ENCODE data around the gene MAML2.

Gene MAML2

GRCh38 chr11:96329419-96329818, 13.6 kb downstream of the MAML2 start:
- Histone ChIP-seq H3K9me3 (ENCODE audit: insufficient read depth, low read length, severe bottlenecking) (no peaks in the 10 kb centered on the region), H4K20me1 (ENCODE audit: insufficient read depth, low read length) (no peaks in the 10 kb centered on the region), H3K27ac (ENCODE audit: low read length) (no peak overlapping the region), H3K9ac (ENCODE audit: low read depth, low read length) (no peak overlapping the region), H2AFZ (ENCODE audit: low read depth, low read length) (no peak overlapping the region), H3K4me1 (ENCODE audit: insufficient read depth, low read length) (no peaks in the 10 kb centered on the region), H3K27me3 (ENCODE audit: insufficient read depth, low read length, poor library complexity) (no peaks in the 10 kb centered on the region), H3K4me2 (ENCODE audit: insufficient read depth, low read length) (no peak overlapping the region), H3K4me3 (ENCODE audit: low read depth in 1 of 2, low read length in 2 of 2) (no peak overlapping the region), H3K36me3 (ENCODE audit: insufficient read depth, low read length) (no peaks in the 10 kb centered on the region), H3K79me2 (ENCODE audit: insufficient read depth, low read length) (no peaks in the 10 kb centered on the region; the same call in 1 of the 2 replicates)
- DNase-seq (no peak), ATAC-seq (ENCODE audit: insufficient read depth, low read depth) (no peak)
- no peak for TF ChIP-seq EZH2 (IDR thresholded peaks at IDR 0.05; ENCODE audit: borderline replicate concordance, low read depth, low read length, severe bottlenecking)
- TF ChIP-seq CTCF (IDR thresholded peaks at IDR 0.05; ENCODE audit: borderline replicate concordance, extremely low read depth, low read length, poor library complexity, severe bottlenecking) = no peak

- no peak overlapping the region for H3K9ac ChIP-seq (ENCODE audit: low read depth, low read length)
- H3K79me2 ChIP-seq (ENCODE audit: insufficient read depth, low read length) = no peaks in the 10 kb centered on the region; the same call in 1 of the 2 replicates
- ATAC-seq (ENCODE audit: insufficient read depth, low read depth) = no peak; the same call in 2 of the 3 replicates
Observed at GRCh38 chr11:96328395-96329010, 14.5 kb downstream of the MAML2 start.

GRCh38 chr11:96326959-96327358, 16.0 kb downstream of the MAML2 start:
- Histone ChIP-seq H3K27ac (ENCODE audit: low read length) (no peak overlapping the region), H3K4me1 (ENCODE audit: insufficient read depth, low read length) (no peaks in the 10 kb centered on the region), H3K4me3 (ENCODE audit: low read depth in 1 of 2, low read length in 2 of 2) (no peak overlapping the region), H3K4me2 (ENCODE audit: insufficient read depth, low read length) (no peak overlapping the region), H3K9ac (ENCODE audit: low read depth, low read length) (no peak overlapping the region), H3K9me3 (ENCODE audit: insufficient read depth, low read length, severe bottlenecking) (no peaks in the 10 kb centered on the region), H4K20me1 (ENCODE audit: insufficient read depth, low read length) (no peaks in the 10 kb centered on the region), H2AFZ (ENCODE audit: low read depth, low read length) (no peak overlapping the region), H3K36me3 (ENCODE audit: insufficient read depth, low read length) (no peaks in the 10 kb centered on the region), H3K79me2 (ENCODE audit: insufficient read depth, low read length) (no peaks in the 10 kb centered on the region; the same call in 1 of the 2 replicates), H3K27me3 (ENCODE audit: insufficient read depth, low read length, poor library complexity) (no peaks in the 10 kb centered on the region)
- ATAC-seq (ENCODE audit: insufficient read depth, low read depth) = no peak
- no peak for DNase-seq
- no peak for TF ChIP-seq EZH2 (IDR thresholded peaks at IDR 0.05; ENCODE audit: borderline replicate concordance, low read depth, low read length, severe bottlenecking)

More at GRCh38 chr11:96328395-96329010, 14.5 kb downstream of the MAML2 start:
- H2AFZ ChIP-seq (ENCODE audit: low read depth, low read length) = no peak overlapping the region
- H3K4me2 ChIP-seq (ENCODE audit: insufficient read depth, low read length) = no peak overlapping the region
- H3K4me3 ChIP-seq (ENCODE audit: low read depth in 1 of 2, low read length in 2 of 2) = no peak overlapping the region
- no peak overlapping the region for H3K27ac ChIP-seq (ENCODE audit: low read length)
- no peaks in the 10 kb centered on the region for H4K20me1 ChIP-seq (ENCODE audit: insufficient read depth, low read length)
- no peaks in the 10 kb centered on the region for H3K36me3 ChIP-seq (ENCODE audit: insufficient read depth, low read length)
- TF ChIP-seq CTCF (IDR thresholded peaks at IDR 0.05; ENCODE audit: borderline replicate concordance, extremely low read depth, low read length, poor library complexity, severe bottlenecking) (no peak), EZH2 (IDR thresholded peaks at IDR 0.05; ENCODE audit: borderline replicate concordance, low read depth, low read length, severe bottlenecking) (no peak)
- H3K27me3 ChIP-seq (ENCODE audit: insufficient read depth, low read length, poor library complexity) = no peaks in the 10 kb centered on the region
- no peak for DNase-seq
- H3K4me1 ChIP-seq (ENCODE audit: insufficient read depth, low read length) = no peaks in the 10 kb centered on the region
- H3K9me3 ChIP-seq (ENCODE audit: insufficient read depth, low read length, severe bottlenecking) = no peaks in the 10 kb centered on the region

GRCh38 chr11:96324912-96325311, 18.1 kb downstream of the MAML2 start:
- H2AFZ ChIP-seq (ENCODE audit: low read depth, low read length) = no peak overlapping the region
- no peak for DNase-seq
- H3K27me3 ChIP-seq (ENCODE audit: insufficient read depth, low read length, poor library complexity) = no peaks in the 10 kb centered on the region
- TF ChIP-seq CTCF (IDR thresholded peaks at IDR 0.05; ENCODE audit: borderline replicate concordance, extremely low read depth, low read length, poor library complexity, severe bottlenecking) (no peak), EZH2 (IDR thresholded peaks at IDR 0.05; ENCODE audit: borderline replicate concordance, low read depth, low read length, severe bottlenecking) (no peak)
- no peaks in the 10 kb centered on the region for H4K20me1 ChIP-seq (ENCODE audit: insufficient read depth, low read length)
- H3K4me1 ChIP-seq (ENCODE audit: insufficient read depth, low read length) = no peaks in the 10 kb centered on the region
- no peak for ATAC-seq (ENCODE audit: insufficient read depth, low read depth)
- no peaks in the 10 kb centered on the region; the same call in 1 of the 2 replicates for H3K79me2 ChIP-seq (ENCODE audit: insufficient read depth, low read length)
- H3K4me3 ChIP-seq (ENCODE audit: low read depth in 1 of 2, low read length in 2 of 2) = no peak overlapping the region
- no peaks in the 10 kb centered on the region for H3K36me3 ChIP-seq (ENCODE audit: insufficient read depth, low read length)
- no peak overlapping the region for H3K4me2 ChIP-seq (ENCODE audit: insufficient read depth, low read length)
- no peak overlapping the region for H3K27ac ChIP-seq (ENCODE audit: low read length)
- H3K9me3 ChIP-seq (ENCODE audit: insufficient read depth, low read length, severe bottlenecking) = no peaks in the 10 kb centered on the region
- no peak overlapping the region for H3K9ac ChIP-seq (ENCODE audit: low read depth, low read length)

All from DND-41 (cell line).